ENCODE results near the gene FAM118A.
"Not testable (repeated sequence)": the region's sequence is repeated elsewhere in the genome, so short reads cannot be mapped to it uniquely, and the experiment has no call there.

Gene FAM118A

DNA sequence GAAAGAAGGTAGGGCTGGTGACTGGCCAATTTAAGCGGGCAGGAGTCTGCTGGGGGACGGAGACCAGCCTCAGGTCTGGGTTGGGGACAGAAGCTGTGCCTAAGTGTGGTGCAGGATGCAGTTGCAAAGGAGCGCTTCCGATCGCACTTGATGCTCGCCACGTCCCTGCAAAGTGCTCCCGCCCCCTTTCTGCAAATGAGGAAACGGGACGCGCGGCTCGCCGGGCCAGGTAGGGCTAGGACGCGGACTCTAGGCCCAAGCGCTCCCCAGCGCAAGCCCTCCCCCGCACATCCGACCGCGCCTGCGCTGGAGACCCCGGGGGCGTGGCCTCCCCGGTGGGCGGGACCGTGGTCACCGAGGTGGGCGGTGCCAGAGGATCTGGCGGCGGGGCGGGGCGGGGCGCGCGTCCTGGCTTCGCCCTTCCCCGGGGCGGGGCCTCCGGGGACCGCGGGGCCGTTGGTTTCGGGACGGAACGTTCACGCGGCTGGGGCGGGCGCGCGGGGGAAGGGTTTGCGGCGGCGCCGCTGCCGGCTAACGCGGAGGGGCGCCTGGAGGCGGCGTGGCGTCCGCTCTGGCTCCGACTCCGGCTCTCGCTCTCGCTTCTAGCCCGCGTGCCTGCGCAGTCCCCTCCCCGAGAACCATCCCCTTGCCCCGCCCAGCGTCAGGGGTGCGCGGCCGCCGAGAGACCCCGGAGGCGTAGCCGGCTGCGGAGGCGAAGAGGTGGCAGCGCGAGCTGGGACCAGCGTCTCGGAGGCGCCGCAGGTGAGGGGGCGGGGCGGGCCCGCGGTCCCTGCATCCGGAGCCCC is at the start of gene FAM118A:
FAM118A (plus strand) TSS at position 513 of the 806 bp plus-strand sequence. CDS start 12,446 bp downstream, outside the sequence.
- H3K4me3 ChIP-seq (replicated peaks; ENCODE audit: low read depth, low read length) = peak within 1 kb of the TSS; percentile 78
- DNase-seq (ENCODE audit: low read depth) = peak; percentile 92
- TF ChIP-seq, protein P1, sequence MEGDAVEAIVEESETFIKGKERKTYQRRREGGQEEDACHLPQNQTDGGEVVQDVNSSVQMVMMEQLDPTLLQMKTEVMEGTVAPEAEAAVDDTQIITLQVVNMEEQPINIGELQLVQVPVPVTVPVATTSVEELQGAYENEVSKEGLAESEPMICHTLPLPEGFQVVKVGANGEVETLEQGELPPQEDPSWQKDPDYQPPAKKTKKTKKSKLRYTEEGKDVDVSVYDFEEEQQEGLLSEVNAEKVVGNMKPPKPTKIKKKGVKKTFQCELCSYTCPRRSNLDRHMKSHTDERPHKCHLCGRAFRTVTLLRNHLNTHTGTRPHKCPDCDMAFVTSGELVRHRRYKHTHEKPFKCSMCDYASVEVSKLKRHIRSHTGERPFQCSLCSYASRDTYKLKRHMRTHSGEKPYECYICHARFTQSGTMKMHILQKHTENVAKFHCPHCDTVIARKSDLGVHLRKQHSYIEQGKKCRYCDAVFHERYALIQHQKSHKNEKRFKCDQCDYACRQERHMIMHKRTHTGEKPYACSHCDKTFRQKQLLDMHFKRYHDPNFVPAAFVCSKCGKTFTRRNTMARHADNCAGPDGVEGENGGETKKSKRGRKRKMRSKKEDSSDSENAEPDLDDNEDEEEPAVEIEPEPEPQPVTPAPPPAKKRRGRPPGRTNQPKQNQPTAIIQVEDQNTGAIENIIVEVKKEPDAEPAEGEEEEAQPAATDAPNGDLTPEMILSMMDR (IDR thresholded peaks at IDR 0.05; ENCODE audit: low read length, missing control alignments) = no peak

GRCh38 chr22:45260395-45260759 is 49.4 kb upstream of the FAM118A start:
- not testable (repeated sequence) for DNase-seq (ENCODE audit: low read depth); H3K4me3 ChIP-seq (replicated peaks; ENCODE audit: low read depth, low read length)

DNA sequence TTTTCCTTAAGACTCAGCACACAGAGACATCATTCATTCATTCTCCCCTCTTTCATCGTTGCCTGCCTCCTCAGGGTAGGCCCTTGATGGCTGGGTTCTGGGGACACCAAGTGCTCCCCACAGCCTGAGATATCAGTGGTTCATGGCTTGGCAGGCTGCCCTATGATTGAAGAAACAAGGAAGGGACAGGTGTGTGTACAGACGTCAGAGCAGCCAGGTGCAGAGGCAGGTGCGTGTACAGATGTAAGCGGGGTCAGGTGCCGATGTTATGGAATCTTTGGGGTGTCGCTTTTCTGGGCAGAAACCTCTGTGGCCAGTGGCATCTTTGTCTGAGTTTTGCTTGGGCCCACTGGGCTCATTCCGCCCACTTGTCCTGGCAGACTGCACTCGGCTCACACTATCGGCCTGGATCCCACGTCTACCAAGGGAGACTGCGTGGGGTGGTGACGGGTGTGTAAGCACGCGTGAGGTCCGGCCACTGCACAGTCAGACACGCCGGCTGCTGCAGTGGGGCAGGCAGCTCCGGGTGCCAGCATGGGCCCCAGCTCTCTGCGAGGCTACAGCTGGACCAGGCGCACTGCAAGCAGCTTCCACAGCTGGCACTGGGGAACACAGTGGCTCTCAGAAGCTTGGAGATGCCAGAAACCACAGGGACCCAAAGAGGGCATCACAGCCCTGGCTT is 48.2 kb upstream of the FAM118A start:
- DNase-seq (ENCODE audit: low read depth) = no peak
- H3K4me3 ChIP-seq (replicated peaks; ENCODE audit: low read depth, low read length) = no peak overlapping the region
- TF ChIP-seq, protein P1 (IDR thresholded peaks at IDR 0.05; ENCODE audit: low read length, missing control alignments) = no peak

GRCh38 chr22:45262195-45262930 is 47.4 kb upstream of the FAM118A start:
- no peak overlapping the region for H3K4me3 ChIP-seq (replicated peaks; ENCODE audit: low read depth, low read length)
- DNase-seq (ENCODE audit: low read depth) = no peak
- TF ChIP-seq, protein P1 (IDR thresholded peaks at IDR 0.05; ENCODE audit: low read length, missing control alignments) = no peak

DNA sequence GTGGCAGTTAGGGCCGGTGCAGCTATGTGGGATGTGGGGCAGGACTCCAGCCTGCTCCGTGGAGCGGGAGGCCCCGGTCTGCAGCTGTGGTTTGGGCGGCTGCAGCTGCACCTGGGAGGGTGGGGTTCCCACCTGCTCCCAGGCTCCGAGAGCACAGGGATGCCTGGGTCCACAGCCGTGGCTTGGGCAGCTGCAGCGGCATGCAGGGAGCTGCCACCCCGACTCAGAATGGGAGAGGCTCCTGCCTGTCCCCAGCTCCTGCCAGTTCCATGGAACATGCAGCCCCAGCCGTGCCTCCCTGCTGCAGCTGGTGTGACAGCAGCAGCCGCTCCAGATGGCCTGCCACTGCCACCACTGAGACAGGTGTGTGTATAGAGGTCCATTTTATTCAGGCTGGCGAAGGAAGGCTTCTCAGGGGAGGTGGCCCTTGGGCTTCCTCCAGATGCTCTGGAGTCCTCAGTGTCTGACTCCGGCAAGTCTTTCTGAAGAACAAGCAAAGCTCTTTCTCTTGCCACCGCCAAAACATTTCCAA is 46.7 kb upstream of the FAM118A start:
- no peak overlapping the region for H3K4me3 ChIP-seq (replicated peaks; ENCODE audit: low read depth, low read length)
- TF ChIP-seq, protein P1 (IDR thresholded peaks at IDR 0.05; ENCODE audit: low read length, missing control alignments) = no peak
- DNase-seq (ENCODE audit: low read depth) = no peak

GRCh38 chr22:45263463-45264269 is 46.1 kb upstream of the FAM118A start:
- peak; percentile 87 for DNase-seq (ENCODE audit: low read depth)
- no peak overlapping the region for H3K4me3 ChIP-seq (replicated peaks; ENCODE audit: low read depth, low read length)
- TF ChIP-seq, protein P1 (IDR thresholded peaks at IDR 0.05; ENCODE audit: low read length, missing control alignments) = peak; percentile 87

All from fibroblast of pulmonary artery (primary cell).